Mesenteric fat pad (tissue), 1 donor: Measurements from ENCODE around the gene CSTPP1. TPM values are rescaled to one million over a fixed set of nuclear protein-coding genes. Genes with fewer than 3 reads are reported as not detected.
"Not testable (repeated sequence)": the region's sequence is repeated elsewhere in the genome, so short reads cannot be mapped to it uniquely, and the experiment has no call there.

ENCODE experiments used
- DNase-seq: peaks from one replicate; pipeline ENCODE4 v3.0.0-alpha.2; 2020; ENCODE audit warnings: low spot score
- total RNA-seq: library from RNA; stranded (reverse); fragmentation: NEBNext Ultra II Directional; extraction: Animal tissue kit (Norgen Biotek cat#: 25700); gene quantifications from one replicate; pipeline ENCODE4 v1.2.1, GENCODE V29; 2021
- donor health status: DM: yes; HTN: yes; CAD: no.

CSTPP1 gene
- total RNA-seq, 1 donor from 2014 or later, result 15.3 TPM

- DNase-seq, result no peak
Measured at GRCh38 chr11:47178316-47178715, 241.8 kb downstream of the CSTPP1 start.

GRCh38 chr11:47178737-47179654 lies 242.4 kb downstream of the CSTPP1 start:
- no peak for DNase-seq

GRCh38 chr11:47179655-47179991 lies 243.1 kb downstream of the CSTPP1 start:
- no peak for DNase-seq

- DNase-seq, result no peak
Measured at GRCh38 chr11:47180006-47180787, 243.6 kb downstream of the CSTPP1 start.

GRCh38 chr11:47181271-47181670 lies 244.7 kb downstream of the CSTPP1 start:
- DNase-seq, result no peak

GRCh38 chr11:47182380-47182779 lies 245.8 kb downstream of the CSTPP1 start:
- no peak for DNase-seq

- no peak for DNase-seq
Measured at GRCh38 chr11:47183031-47183856, 246.7 kb downstream of the CSTPP1 start.

GRCh38 chr11:47183969-47184368 lies 247.4 kb downstream of the CSTPP1 start:
- no peak for DNase-seq

GRCh38 chr11:47184711-47185304 lies 248.2 kb downstream of the CSTPP1 start:
- DNase-seq, result no peak

- DNase-seq, result no peak
Measured at GRCh38 chr11:47185305-47186075, 248.9 kb downstream of the CSTPP1 start.

GRCh38 chr11:47186076-47186699 lies 249.6 kb downstream of the CSTPP1 start, which contains the start of gene PACSIN3:
TSS of gene PACSIN3 (minus strand) at chr11:47186434. CDS start at chr11:47182727, 3,707 bp downstream.
- no peak for DNase-seq

GRCh38 chr11:47186700-47187695 lies 250.4 kb downstream of the CSTPP1 start:
- no peak for DNase-seq

GRCh38 chr11:47187723-47188122 lies 251.2 kb downstream of the CSTPP1 start:
- no peak for DNase-seq

- no peak for DNase-seq
Measured at GRCh38 chr11:47188259-47188658, 251.7 kb downstream of the CSTPP1 start.

GRCh38 chr11:47189100-47189834 lies 252.7 kb downstream of the CSTPP1 start:
- DNase-seq, result no peak

- DNase-seq, result not testable (repeated sequence)
Measured at GRCh38 chr11:47191137-47191536, 254.6 kb downstream of the CSTPP1 start.

- no peak for DNase-seq
Measured at GRCh38 chr11:47192111-47192510, 255.6 kb downstream of the CSTPP1 start.

GRCh38 chr11:47198161-47198560 lies 261.6 kb downstream of the CSTPP1 start:
- not testable (repeated sequence) for DNase-seq
